H1 (cell line): Measurements from ENCODE around the gene PIGBOS1. TPM values are rescaled to one million over a fixed set of nuclear protein-coding genes. Genes with fewer than 3 reads are reported as not detected.

Experiments used
- CTCF ChIA-PET: fragments of 300-600 bp; sonication (Branson Sonifier 250); formaldehyde crosslinking; loops from one replicate; lab custom pipeline; 2021; ENCODE audit not compliant: partially characterized antibody; lab: Charles Lee
- POLR2A ChIA-PET: fragments of 300-600 bp; sonication (Branson Sonifier 250); formaldehyde crosslinking; loops from one replicate; lab custom pipeline; 2021; ENCODE audit warnings: inconsistent platforms; ENCODE audit not compliant: partially characterized antibody; lab: Charles Lee
- DNase-seq, 2 experiments: peaks; one replicate each; pipeline versions ENCODE4 v3.0.0 to v3.0.0-alpha.2; 2010 to 2022; ENCODE audit warnings: low spot score in 2 of 2, low read depth in 1 of 2, mixed read lengths in 1 of 2
- FAIRE-seq: peaks from 2 replicates; lab custom pipeline; 2011; peaks lifted over from hg19 to GRCh38; lab: Jason Lieb, UNC
- H2AFZ ChIP-seq: 2 replicates; pipeline ENCODE4 v1.8.1; 2012; ENCODE audit warnings: low read length, inconsistent platforms
- H2AK5ac ChIP-seq: 2 replicates; pipeline ENCODE4 v1.6.1; 2013; ENCODE audit warnings: low read depth, low read length
- H2BK120ac ChIP-seq: replicated peaks from 2 replicates; pipeline ENCODE3; 2013; ENCODE audit warnings: low read depth, low read length, inconsistent platforms
- H2BK12ac ChIP-seq: 2 replicates; pipeline ENCODE4 v1.6.1; 2013; ENCODE audit warnings: low read depth, low read length
- H2BK15ac ChIP-seq: 2 replicates; pipeline ENCODE4 v1.6.1; 2013; ENCODE audit warnings: low read length
- H2BK20ac ChIP-seq: 2 replicates; pipeline ENCODE4 v1.6.1; 2013; ENCODE audit warnings: low read length
- H2BK5ac ChIP-seq: 2 replicates; pipeline ENCODE4 v1.6.1; 2013; ENCODE audit warnings: low read depth, low read length
- H3K14ac ChIP-seq: 2 replicates; pipeline ENCODE4 v1.6.1; 2013; ENCODE audit warnings: inconsistent platforms; ENCODE audit not compliant: insufficient read length
- H3K18ac ChIP-seq: 2 replicates; pipeline ENCODE4 v1.6.1; 2013; ENCODE audit warnings: low read length; ENCODE audit errors: extremely low read depth
- H3K23ac ChIP-seq: 2 replicates; pipeline ENCODE4 v1.6.1; 2013; ENCODE audit warnings: inconsistent platforms; ENCODE audit not compliant: insufficient read length
- H3K23me2 ChIP-seq: 2 replicates; pipeline ENCODE4 v1.6.1; 2013; ENCODE audit warnings: low read depth, low read length
- H3K27ac ChIP-seq: 2 replicates; pipeline ENCODE4 v1.6.1; 2011; ENCODE audit warnings: low read depth, low read length, inconsistent platforms
- H3K27me3 ChIP-seq, 4 experiments: replicated peaks in 1 of 4; 1 replicate in 1 of 4; 2 replicates in 3 of 4; pipeline versions ENCODE4 v1.6.1 to v1.8.1; 2011 to 2013; ENCODE audit warnings: low read length in 3 of 4, mild to moderate bottlenecking in 3 of 4, inconsistent platforms in 2 of 4, mixed read lengths in 2 of 4, moderate library complexity in 1 of 4; ENCODE audit not compliant: control insufficient read depth in 3 of 4, insufficient read depth in 3 of 4; ENCODE audit errors: extremely low read depth in 1 of 4
- H3K36me3 ChIP-seq, 4 experiments: 2 replicates each; pipeline versions ENCODE4 v1.6.1 to v1.8.1; 2011 to 2013; ENCODE audit warnings: mild to moderate bottlenecking in 4 of 4, low read length in 3 of 4, moderate library complexity in 2 of 4, control low read depth in 1 of 4, inconsistent platforms in 1 of 4; ENCODE audit not compliant: insufficient read depth in 4 of 4, control insufficient read depth in 2 of 4
- H3K4ac ChIP-seq: replicated peaks from 2 replicates; pipeline ENCODE3; 2013; ENCODE audit warnings: low read length, low read depth, mixed read lengths, inconsistent platforms; ENCODE audit not compliant: insufficient read length
- H3K4me1 ChIP-seq, 4 experiments: replicated peaks in 1 of 4; 1 replicate in 1 of 4; 2 replicates in 3 of 4; pipeline versions ENCODE4 v1.6.1 to v1.8.1; 2011 to 2013; ENCODE audit warnings: low read length in 3 of 4, inconsistent platforms in 2 of 4, mixed read lengths in 1 of 4; ENCODE audit not compliant: insufficient read depth in 4 of 4, control insufficient read depth in 3 of 4
- H3K4me2 ChIP-seq, 2 experiments: 2 replicates each; pipeline versions ENCODE4 v1.6.1 to v1.8.1; 2011 to 2013; ENCODE audit warnings: low read depth in 2 of 2, low read length in 2 of 2, control low read depth in 1 of 2, inconsistent platforms in 1 of 2, mild to moderate bottlenecking in 1 of 2; ENCODE audit not compliant: insufficient read depth in 1 of 2
- H3K4me3 ChIP-seq, 4 experiments: fragments of 200-600, 300-600 bp in 1 of 4; sonication (generic), shearing (Covaris generic), sonication (Bioruptor Twin) in 1 of 4; 2 replicates each; pipeline versions ENCODE4 v1.5.1 to v1.8.1; 2011 to 2016; ENCODE audit warnings: low read length in 4 of 4, low read depth in 3 of 4, control low read depth in 2 of 4, inconsistent platforms in 2 of 4, mild to moderate bottlenecking in 2 of 4, mixed read lengths in 1 of 4, moderate library complexity in 1 of 4; ENCODE audit not compliant: insufficient read depth in 2 of 4; ENCODE audit errors: extremely low read depth in 1 of 4
- H3K56ac ChIP-seq: replicated peaks from 2 replicates; pipeline ENCODE3; 2013; ENCODE audit warnings: low read depth, mild to moderate bottlenecking, mixed read lengths, low read length, inconsistent platforms; ENCODE audit not compliant: insufficient read length
- H3K79me1 ChIP-seq: 2 replicates; pipeline ENCODE4 v1.6.1; 2013; ENCODE audit warnings: low read depth, low read length, control low read depth
- H3K79me2 ChIP-seq, 2 experiments: 2 replicates each; pipeline versions ENCODE4 v1.6.1 to v1.8.1; 2012 to 2013; ENCODE audit warnings: low read length in 2 of 2, mild to moderate bottlenecking in 2 of 2, inconsistent platforms in 1 of 2; ENCODE audit not compliant: insufficient read depth in 2 of 2, control insufficient read depth in 1 of 2
- H3K9ac ChIP-seq, 4 experiments: replicated peaks in 1 of 4; 1 replicate in 1 of 4; 2 replicates in 3 of 4; pipeline versions ENCODE4 v1.6.1 to v1.8.1; 2011 to 2013; ENCODE audit warnings: low read depth in 3 of 4, low read length in 3 of 4, control low read depth in 2 of 4, mild to moderate bottlenecking in 2 of 4, moderate library complexity in 2 of 4, inconsistent platforms in 1 of 4; ENCODE audit errors: extremely low read depth in 1 of 4
- H3K9me3 ChIP-seq, 2 experiments: 2 replicates each; pipeline versions ENCODE4 v1.6.1 to v1.8.1; 2012 to 2013; ENCODE audit warnings: mild to moderate bottlenecking in 2 of 2, moderate library complexity in 2 of 2, control low read depth in 1 of 2, inconsistent platforms in 1 of 2, low read depth in 1 of 2, low read length in 1 of 2, mixed read lengths in 1 of 2; ENCODE audit not compliant: insufficient read depth in 2 of 2
- H4K20me1 ChIP-seq, 2 experiments: replicated peaks in 1 of 2; 2 replicates each; pipeline versions ENCODE3 to v1.8.1; 2011 to 2013; ENCODE audit warnings: inconsistent platforms in 2 of 2, low read length in 2 of 2, mild to moderate bottlenecking in 1 of 2; ENCODE audit not compliant: insufficient read depth in 2 of 2, control insufficient read depth in 1 of 2
- H4K5ac ChIP-seq: 2 replicates; pipeline ENCODE4 v1.6.1; 2013; ENCODE audit warnings: low read length, low read depth, mixed read lengths, inconsistent platforms; ENCODE audit not compliant: insufficient read length
- H4K8ac ChIP-seq: 2 replicates; pipeline ENCODE4 v1.8.0; 2013; ENCODE audit warnings: mild to moderate bottlenecking, moderate library complexity, low read length, inconsistent platforms; ENCODE audit not compliant: insufficient read depth; ENCODE audit errors: extremely low read depth
- H4K91ac ChIP-seq: replicated peaks from 2 replicates; pipeline ENCODE3; 2013; ENCODE audit warnings: low read length, mixed read lengths, inconsistent platforms; ENCODE audit not compliant: insufficient read length
- ASH2L ChIP-seq: fragments of 200-600, 300-600 bp; sonication (generic); IDR thresholded peaks from one replicate; pipeline ENCODE4 v1.7.1; 2017; ENCODE audit warnings: low read length
- CTBP2 ChIP-seq: IDR thresholded peaks from 2 replicates; pipeline ENCODE4 v1.7.0; 2011; ENCODE audit warnings: borderline replicate concordance, mild to moderate bottlenecking, moderate library complexity, mixed read lengths, low read length; ENCODE audit not compliant: insufficient read depth, insufficient read length
- EGR1 ChIP-seq: IDR thresholded peaks from 2 replicates; pipeline ENCODE4 v1.6.1; 2011; ENCODE audit warnings: low read depth, low read length, borderline replicate concordance
- EZH2 ChIP-seq: fragments of 200-600 bp; sonication (generic); IDR thresholded peaks from 2 replicates; pipeline ENCODE4 v1.7.1; 2012; ENCODE audit warnings: low read depth, mild to moderate bottlenecking, moderate library complexity, low read length, inconsistent platforms; ENCODE audit not compliant: severe bottlenecking
- HDAC6 ChIP-seq: IDR thresholded peaks from one replicate; pipeline ENCODE4 v1.7.1; 2012; ENCODE audit warnings: low read depth, mild to moderate bottlenecking, inconsistent platforms, low read length, moderate library complexity
- KDM4A ChIP-seq: IDR thresholded peaks from one replicate; pipeline ENCODE4 v1.7.1; 2012; ENCODE audit warnings: low read depth, mild to moderate bottlenecking, moderate library complexity, low read length, inconsistent platforms; ENCODE audit not compliant: severe bottlenecking
- NANOG ChIP-seq: IDR thresholded peaks from 2 replicates; pipeline ENCODE4 v1.6.1; 2011; ENCODE audit warnings: low read length, low read depth, mild to moderate bottlenecking, inconsistent platforms; ENCODE audit not compliant: insufficient read depth, poor library complexity, severe bottlenecking
- RFX5 ChIP-seq: IDR thresholded peaks from 2 replicates; pipeline ENCODE4 v1.6.1; 2011; ENCODE audit warnings: low read depth, low read length, improper control_type of control experiment, borderline replicate concordance
- SIRT6 ChIP-seq: IDR thresholded peaks from one replicate; pipeline ENCODE4 v1.7.1; 2012; ENCODE audit warnings: low read length, inconsistent platforms
- SP2 ChIP-seq: IDR thresholded peaks from 2 replicates; pipeline ENCODE4 v1.6.1; 2012; ENCODE audit warnings: mild to moderate bottlenecking, low read length, inconsistent platforms
- SP4 ChIP-seq: IDR thresholded peaks from 2 replicates; pipeline ENCODE4 v1.6.1; 2012; ENCODE audit warnings: low read length, inconsistent platforms
- YY1 ChIP-seq: IDR thresholded peaks from 2 replicates; pipeline ENCODE4 v1.6.1; 2011; ENCODE audit warnings: low read depth, mild to moderate bottlenecking, low read length
- WGBS, 2 experiments: shearing (Covaris generic) in 1 of 2; methylation state at CpG; one replicate each; pipeline versions ENCODE4 v1.1.6 to v1.1.7; 2013 to 2015; ENCODE audit warnings: low lambda C conversion rate in 2 of 2, mixed read lengths in 2 of 2, inconsistent platforms in 1 of 2, low coverage in 1 of 2, missing lambda C conversion rate in 1 of 2; ENCODE audit not compliant: insufficient replicate concordance in 2 of 2, insufficient coverage in 1 of 2, insufficient read length in 1 of 2; ENCODE audit errors: extremely low coverage in 1 of 2, missing lambda C conversion rate in 1 of 2; 5-methylcytosine and 5-hydroxymethylcytosine counted together
- polyA plus RNA-seq, 7 experiments: library from polyadenylated mRNA; depleted of rRNA in 3 of 7; stranded (reverse) in 5 of 7; unstranded in 2 of 7; fragments of >200 nt in 5 of 7; fragments of 200-250 nt in 2 of 7; gene quantifications; 1 replicate in 5 of 7; 2 replicates in 1 of 7; 4 replicates in 1 of 7; pipeline versions ENCODE4 v1.2.1 to v1.2.3, GENCODE V29; 2011 to 2013; ENCODE audit warnings: missing spikeins in 2 of 7, mixed read lengths in 2 of 7
- total RNA-seq: library from RNA; stranded (reverse); fragmentation: NEBNext Ultra II Directional; extraction: Animal tissue kit (Norgen Biotek cat#: 25700); gene quantifications from 2 replicates; pipeline ENCODE4 v1.2.1, GENCODE V29; 2021

PIGBOS1 gene
- total and polyA plus RNA-seq, 2 of the 8 experiments (the other 6 are each of a cell fraction or from before 2014, with no cell fraction given) = 7.8 to 16.7 TPM

GRCh38 chr15:55320238-55320550 lies 1.3 kb upstream of the PIGBOS1 start:
- FAIRE-seq (no peak), DNase-seq (no peak)
- no peaks in the 10 kb centered on the region for H3K27me3 ChIP-seq
- WGBS, 2 experiments = 82% methylated on average over 2 of the region's 2 CpGs; no CpG with 5 or more reads in 1 of the 2 experiments
- peaks cover 0 to 3% of the 10 kb centered on the region in 2 experiments; a peak in 1 of 4 replicates for H3K79me2 ChIP-seq
- no peak overlapping the region for H4K8ac ChIP-seq
- H3K18ac ChIP-seq = no peak overlapping the region
- H2AFZ ChIP-seq = no peak overlapping the region
- H3K4me1 ChIP-seq = peaks cover 2 to 3% (median 3%) of the 10 kb centered on the region in 4 experiments; a peak in 3 of 7 replicates
- H3K9ac ChIP-seq = no peak overlapping the region
- H3K4ac ChIP-seq = no peak overlapping the region
- H3K56ac ChIP-seq = no peak overlapping the region
- H3K4me2 ChIP-seq = no peak overlapping the region
- CTCF ChIA-PET = interaction anchor here (1.4 to 2.1 kb wide), 2 partner anchors 13 to 115 kb away, joined by 3 to 10 read pairs; no protein-coding TSS in a partner anchor
- H4K91ac ChIP-seq = no peak overlapping the region
- H3K23ac ChIP-seq = no peak overlapping the region
- H2BK15ac ChIP-seq = no peak overlapping the region
- H3K9me3 ChIP-seq = no peaks in the 10 kb centered on the region
- H2BK12ac ChIP-seq = no peak overlapping the region
- POLR2A ChIA-PET = no interaction called here
- H2AK5ac ChIP-seq = no peak overlapping the region
- H3K27ac ChIP-seq = no peak overlapping the region
- no peak overlapping the region for H2BK20ac ChIP-seq
- no peak overlapping the region for H3K14ac ChIP-seq
- H3K4me3 ChIP-seq = no peak overlapping the region
- no peaks in the 10 kb centered on the region for H3K36me3 ChIP-seq
- no peak overlapping the region for H2BK5ac ChIP-seq
- H3K79me1 ChIP-seq = no peaks in the 10 kb centered on the region
- H3K23me2 ChIP-seq = peaks cover 2% of the 10 kb centered on the region; the same call in 1 of the 2 replicates
- no peak overlapping the region for H2BK120ac ChIP-seq
- TF ChIP-seq CTBP2 = no peak
- no peak for TF ChIP-seq HDAC6
- no peak for TF ChIP-seq NANOG
- TF ChIP-seq SP2 = no peak
- no peak for TF ChIP-seq RFX5
- no peak for TF ChIP-seq KDM4A
- no peak for TF ChIP-seq ASH2L
- TF ChIP-seq EZH2 = no peak
- no peak for TF ChIP-seq SP4
- TF ChIP-seq SIRT6 = no peak
- TF ChIP-seq YY1 = no peak
- no peak for TF ChIP-seq EGR1
- H4K20me1 ChIP-seq = no peaks in the 10 kb centered on the region
- H4K5ac ChIP-seq = no peak overlapping the region
